NOMO-1 (cell line): ENCODE measurements around the gene NAA16.
A peak's percentile ranks its signal among the peaks of the same experiment; 100 is the strongest.
"Not testable (repeated sequence)": the region's sequence is repeated elsewhere in the genome, so short reads cannot be mapped to it uniquely, and the experiment has no call there.

Experiments used
- DNase-seq, 2 experiments: peaks; one replicate each; lab custom pipeline; 2025; ENCODE audit not compliant: unreplicated experiment in 2 of 2; lab: John Stamatoyannopoulos, UW

NAA16 gene

GRCh38 chr13:41310963-41311405, at the start of gene NAA16:
Gene NAA16, plus strand, starts transcription at chr13:41311267. Its CDS starts 262 bp downstream, at chr13:41311529.
- DNase-seq, result peak; percentile 70 to 82

- peak; percentile 86 for DNase-seq
These were observed 47.7 kb upstream of the NAA16 start, which contains the start of gene MTRF1 for GRCh38 chr13:41263261-41263971. Gene MTRF1, minus strand, starts transcription at chr13:41263576. Its CDS starts 2,669 bp downstream, at chr13:41260907.

GRCh38 chr13:41267106-41267505, 44.0 kb upstream of the NAA16 start:
- DNase-seq, result no peak

GRCh38 chr13:41268764-41269163, 42.3 kb upstream of the NAA16 start:
- DNase-seq, result no peak

- DNase-seq, result no peak
These were observed 39.4 kb upstream of the NAA16 start for GRCh38 chr13:41271456-41272285.

GRCh38 chr13:41273831-41274441, 37.1 kb upstream of the NAA16 start:
- no peak for DNase-seq

GRCh38 chr13:41274881-41275280, 36.2 kb upstream of the NAA16 start:
- no peak for DNase-seq

- no peak for DNase-seq
These were observed 34.2 kb upstream of the NAA16 start for GRCh38 chr13:41276824-41277223.

- DNase-seq, result not testable (repeated sequence)
These were observed 31.9 kb upstream of the NAA16 start for GRCh38 chr13:41279156-41279555.

- peak; percentile 53 to 84 for DNase-seq
These were observed 28.9 kb upstream of the NAA16 start for GRCh38 chr13:41282129-41282571.

GRCh38 chr13:41284512-41285288, 26.4 kb upstream of the NAA16 start:
- DNase-seq, result no peak

GRCh38 chr13:41286370-41286769, 24.7 kb upstream of the NAA16 start:
- no peak for DNase-seq

- DNase-seq, result peak; percentile 86 to 92
These were observed 21.6 kb upstream of the NAA16 start for GRCh38 chr13:41289463-41289881.

GRCh38 chr13:41291246-41291645, 19.8 kb upstream of the NAA16 start:
- DNase-seq, result no peak

- DNase-seq, result no peak
These were observed 17.8 kb upstream of the NAA16 start for GRCh38 chr13:41293272-41293671.

GRCh38 chr13:41294914-41295313, 16.2 kb upstream of the NAA16 start:
- no peak for DNase-seq

- DNase-seq, result no peak
These were observed 15.1 kb upstream of the NAA16 start for GRCh38 chr13:41295973-41296372.

GRCh38 chr13:41296879-41297646, 14.0 kb upstream of the NAA16 start:
- DNase-seq, result no peak

GRCh38 chr13:41299316-41300094, 11.6 kb upstream of the NAA16 start:
- no peak for DNase-seq
